B cell (primary cell): ENCODE results near the gene SLCO3A1.

Experiments used
- CTCF ChIP-seq: fragments of 200-600 bp; IDR thresholded peaks from one replicate; pipeline ENCODE4 v1.8.0; 2022; ENCODE audit warnings: antibody characterized with exemption, mild to moderate bottlenecking
- EZH2 ChIP-seq: IDR thresholded peaks from 2 replicates; pipeline ENCODE4 v1.6.1; 2012; ENCODE audit warnings: borderline replicate concordance, low read depth, mild to moderate bottlenecking, moderate library complexity, low read length; ENCODE audit not compliant: insufficient read depth, poor library complexity, severe bottlenecking

GRCh38 chr15:92025706-92026270 lies 172.3 kb downstream of the SLCO3A1 start:
- TF ChIP-seq CTCF (no peak), EZH2 (no peak)
